PC-3 (cell line): ENCODE measurements around the gene LRRC37B. TPM values are rescaled to one million over a fixed set of nuclear protein-coding genes. Genes with fewer than 3 reads are reported as not detected.
"Not testable (repeated sequence)": the region's sequence is repeated elsewhere in the genome, so short reads cannot be mapped to it uniquely, and the experiment has no call there.

ENCODE experiments used
- ATAC-seq: fragments of 200-7000 bp; cut with Tn5 transposase; 2 replicates; pipeline ENCODE4 v1.9.1; 2020; ENCODE audit warnings: mild to moderate bottlenecking, moderate library complexity
- BruUV-seq: library from RNA; stranded (reverse); fragments of 400-500 nt; replicated peaks from 2 replicates; lab custom pipeline; 2021; lab: Mats Ljungman, UMichigan
- CTCF ChIA-PET: fragments of 300-600 bp; sonication (Branson Sonifier 250); formaldehyde crosslinking; loops from one replicate; lab custom pipeline; 2022; ENCODE audit warnings: antibody characterized with exemption; lab: Charles Lee
- POLR2A ChIA-PET: fragments of 300-600 bp; sonication (Branson Sonifier 250); formaldehyde crosslinking; loops from one replicate; lab custom pipeline; 2022; ENCODE audit warnings: antibody characterized with exemption; ENCODE audit not compliant: unreplicated experiment; lab: Charles Lee
- DNase-seq: peaks from one replicate; pipeline ENCODE4 v3.0.0-alpha.2; 2015
- H2AFZ ChIP-seq: fragments of 300-600 bp; sonication (generic); 2 replicates; pipeline ENCODE4 v1.6.0; 2016; ENCODE audit warnings: antibody characterized with exemption, low read length
- H3F3A ChIP-seq: fragments of 300-600 bp; sonication (generic); one replicate; pipeline ENCODE4 v1.6.0; 2017; ENCODE audit warnings: antibody characterized with exemption, low read length, control low read depth, mild to moderate bottlenecking; ENCODE audit not compliant: unreplicated experiment
- H3K27ac ChIP-seq: fragments of 300-600 bp; sonication (generic); 2 replicates; pipeline ENCODE4 v1.5.1; 2016; ENCODE audit warnings: mild to moderate bottlenecking, low read length
- H3K27me3 ChIP-seq: fragments of 300-600 bp; sonication (generic); 2 replicates; pipeline ENCODE4 v1.6.1; 2016; ENCODE audit warnings: low read length, mixed read lengths
- H3K36me3 ChIP-seq: fragments of 300-600 bp; sonication (generic); 2 replicates; pipeline ENCODE4 v1.6.1; 2016; ENCODE audit warnings: low read depth, mixed run types, low read length, mixed read lengths
- H3K4me1 ChIP-seq: fragments of 300-600 bp; sonication (generic); 2 replicates; pipeline ENCODE4 v1.5.1; 2016; ENCODE audit warnings: low read length; ENCODE audit not compliant: insufficient read depth
- H3K4me2 ChIP-seq: fragments of 300-600 bp; sonication (generic); 2 replicates; pipeline ENCODE4 v1.6.0; 2016; ENCODE audit warnings: low read length
- H3K4me3 ChIP-seq: fragments of 300-600 bp; sonication (generic); 2 replicates; pipeline ENCODE4 v1.5.1; 2016; ENCODE audit warnings: mild to moderate bottlenecking, low read length, mixed read lengths
- H3K79me2 ChIP-seq: fragments of 300-600 bp; sonication (generic); 2 replicates; pipeline ENCODE4 v1.6.1; 2017; ENCODE audit warnings: low read length, mixed read lengths
- H3K9ac ChIP-seq: fragments of 300-600 bp; sonication (generic); 2 replicates; pipeline ENCODE4 v1.6.0; 2016; ENCODE audit warnings: mild to moderate bottlenecking, low read length
- H3K9me2 ChIP-seq: fragments of 300-600 bp; sonication (generic); replicated peaks from 2 replicates; pipeline ENCODE4 v1.6.1; 2016; ENCODE audit warnings: mixed run types, low read length, mixed read lengths
- H3K9me3 ChIP-seq: fragments of 300-600 bp; sonication (generic); 2 replicates; pipeline ENCODE4 v1.6.1; 2016; ENCODE audit warnings: low read length, mixed read lengths
- H4K20me1 ChIP-seq: fragments of 300-600 bp; sonication (generic); 2 replicates; pipeline ENCODE4 v1.6.1; 2016; ENCODE audit warnings: low read length, mixed read lengths
- CTCF ChIP-seq: fragments of 300-600 bp; sonication (generic); conservative IDR thresholded peaks from 2 replicates; pipeline ENCODE4 v1.5.1; 2017; ENCODE audit warnings: antibody characterized with exemption, low read depth, mild to moderate bottlenecking, low read length
- EZH2 ChIP-seq: fragments of 300-600 bp; sonication (generic); IDR thresholded peaks from one replicate; pipeline ENCODE4 v1.6.1; 2017; ENCODE audit warnings: antibody characterized with exemption, mild to moderate bottlenecking, low read length; ENCODE audit not compliant: unreplicated experiment
- EZH2phosphoT487 ChIP-seq: fragments of 300-600 bp; sonication (generic); IDR thresholded peaks from 2 replicates; pipeline ENCODE4 v1.6.1; 2018; ENCODE audit warnings: mild to moderate bottlenecking, antibody characterized with exemption, low read length, borderline replicate concordance
- intact Hi-C: fragments of 100-400 bp; cut with micrococcal nuclease; formaldehyde crosslinking; loops from 2 replicates; pipeline ENCODE4 v1.9.0; 2023
- total RNA-seq: library from RNA; depleted of rRNA; stranded (reverse); fragments of >200 nt; gene quantifications from 2 replicates; pipeline ENCODE4 v1.2.3, GENCODE V29; 2014

Gene LRRC37B
- total RNA-seq, 1 experiment from 2014 or later = 7.4 TPM

GRCh38 chr17:32033223-32033622 is 26.0 kb downstream of the LRRC37B start:
- Histone ChIP-seq H3K27me3 (no peaks in the 10 kb centered on the region), H4K20me1 (no peaks in the 10 kb centered on the region), H3K36me3 (no peaks in the 10 kb centered on the region), H3K4me2 (no peak overlapping the region), H3K9me2 (no peaks in the 10 kb centered on the region), H3K9me3 (no peaks in the 10 kb centered on the region), H3K79me2 (no peaks in the 10 kb centered on the region), H3K4me1 (no peaks in the 10 kb centered on the region), H2AFZ (no peak overlapping the region), H3K9ac (no peak overlapping the region), H3F3A (no peaks in the 10 kb centered on the region), H3K4me3 (no peak overlapping the region), H3K27ac (no peak overlapping the region)
- ChIA-PET CTCF (no interaction called here), POLR2A (no interaction called here)
- BruUV-seq = no TSS peak
- intact Hi-C loops = no loop called here
- DNase-seq = no peak
- no peak for TF ChIP-seq EZH2
- no peak for TF ChIP-seq EZH2phosphoT487
- no peak for TF ChIP-seq CTCF
- ATAC-seq = no peak

- POLR2A ChIA-PET, H4K20me1 ChIP-seq, H3K27ac ChIP-seq, H3K9me2 ChIP-seq, H3K9me3 ChIP-seq, H3K36me3 ChIP-seq, H3K79me2 ChIP-seq, H2AFZ ChIP-seq, ATAC-seq, H3K4me3 ChIP-seq, H3K9ac ChIP-seq, H3F3A ChIP-seq, CTCF ChIA-PET, DNase-seq, BruUV-seq, H3K4me1 ChIP-seq, H3K27me3 ChIP-seq, intact Hi-C loops, H3K4me2 ChIP-seq: not testable (repeated sequence)
Measured at GRCh38 chr17:32033812-32034211, 26.6 kb downstream of the LRRC37B start.

- CTCF ChIA-PET, H3K27me3 ChIP-seq, DNase-seq, H3K9ac ChIP-seq, ATAC-seq, BruUV-seq, H3F3A ChIP-seq, H3K27ac ChIP-seq, H3K79me2 ChIP-seq, H3K36me3 ChIP-seq, H2AFZ ChIP-seq, intact Hi-C loops, H3K4me2 ChIP-seq, POLR2A ChIA-PET, H3K9me2 ChIP-seq, H3K9me3 ChIP-seq, H4K20me1 ChIP-seq, H3K4me1 ChIP-seq, H3K4me3 ChIP-seq: not testable (repeated sequence)
Measured at GRCh38 chr17:32040246-32040645, 33.1 kb downstream of the LRRC37B start.

GRCh38 chr17:32041306-32041875 is 34.2 kb downstream of the LRRC37B start:
- H3K9me2 ChIP-seq, H3K4me3 ChIP-seq, H2AFZ ChIP-seq, H3K9ac ChIP-seq, H3K79me2 ChIP-seq, H3K4me2 ChIP-seq, BruUV-seq, H3K27me3 ChIP-seq, H3K9me3 ChIP-seq, H3K4me1 ChIP-seq, intact Hi-C loops, H3K36me3 ChIP-seq, ATAC-seq, DNase-seq, H3K27ac ChIP-seq, CTCF ChIA-PET, POLR2A ChIA-PET, H3F3A ChIP-seq, H4K20me1 ChIP-seq: not testable (repeated sequence)

- H3K4me2 ChIP-seq, H3K79me2 ChIP-seq, H2AFZ ChIP-seq, H4K20me1 ChIP-seq, DNase-seq, H3K27ac ChIP-seq, H3F3A ChIP-seq, H3K9me2 ChIP-seq, H3K9me3 ChIP-seq, H3K36me3 ChIP-seq, BruUV-seq, H3K27me3 ChIP-seq, H3K4me3 ChIP-seq, CTCF ChIA-PET, intact Hi-C loops, H3K4me1 ChIP-seq, POLR2A ChIA-PET, ATAC-seq, H3K9ac ChIP-seq: not testable (repeated sequence)
Measured at GRCh38 chr17:32042266-32042665, 35.1 kb downstream of the LRRC37B start.

- H3K36me3 ChIP-seq, H3K27me3 ChIP-seq, H2AFZ ChIP-seq, H3K4me2 ChIP-seq, H3K4me1 ChIP-seq, ATAC-seq, H3K79me2 ChIP-seq, H4K20me1 ChIP-seq, H3K4me3 ChIP-seq, H3K9me2 ChIP-seq, BruUV-seq, DNase-seq, H3K27ac ChIP-seq, H3K9me3 ChIP-seq, intact Hi-C loops, H3K9ac ChIP-seq, CTCF ChIA-PET, H3F3A ChIP-seq: not testable (repeated sequence)
- POLR2A ChIA-PET = interaction anchor here (0.7 kb wide), 1 partner anchor 21 kb away, joined by 4 read pairs; no protein-coding TSS in a partner anchor
Measured at GRCh38 chr17:32045611-32046010, 38.4 kb downstream of the LRRC37B start.
